ENCODE results near the gene MAVS. TPM values are rescaled to one million over a fixed set of nuclear protein-coding genes. Genes with fewer than 3 reads are reported as not detected.
"Not testable (repeated sequence)": the region's sequence is repeated elsewhere in the genome, so short reads cannot be mapped to it uniquely, and the experiment has no call there.

The MAVS gene
- total RNA-seq, 3 donors from 2014 or later = 23.3 to 32.3 (median 24.6) TPM

GRCh38 chr20:3871550-3872265 lies 25.1 kb downstream of the MAVS start:
- H3K4me1 ChIP-seq = peaks cover 0 to 8% of the 10 kb centered on the region in 2 donors
- no peaks in the 10 kb centered on the region for H3K27me3 ChIP-seq
- no peaks in the 10 kb centered on the region for H3K9me3 ChIP-seq
- H3K36me3 ChIP-seq = no peaks in the 10 kb centered on the region
- TF ChIP-seq CTCF (IDR thresholded peaks at IDR 0.05) (no peak), POLR2A (IDR thresholded peaks at IDR 0.05) (no peak), POLR2AphosphoS5 (IDR thresholded peaks at IDR 0.05) (no peak)
- intact Hi-C loops (cut with DNase I; ENCODE audit: low total_unique reads) = no loop called here
- peak overlapping the region in 1 of 2 donors; percentile 10 for H3K27ac ChIP-seq
- H3K4me3 ChIP-seq = no peak overlapping the region
- DNase-seq (ENCODE audit: low spot score in 2 of 2) = no peak

GRCh38 chr20:3873507-3873906 lies 26.9 kb downstream of the MAVS start:
- Histone ChIP-seq H3K9me3 (no peaks in the 10 kb centered on the region), H3K36me3 (no peaks in the 10 kb centered on the region)
- TF ChIP-seq POLR2AphosphoS5 (IDR thresholded peaks at IDR 0.05) (no peak), POLR2A (IDR thresholded peaks at IDR 0.05) (no peak)

GRCh38 chr20:3874194-3874844 lies 27.7 kb downstream of the MAVS start:
- TF ChIP-seq POLR2AphosphoS5 (IDR thresholded peaks at IDR 0.05) = no peak
- TF ChIP-seq CTCF (IDR thresholded peaks at IDR 0.05) = no peak
- no peak for TF ChIP-seq POLR2A (IDR thresholded peaks at IDR 0.05)
- no peaks in the 10 kb centered on the region for H3K36me3 ChIP-seq

More at GRCh38 chr20:3873507-3873906, 26.9 kb downstream of the MAVS start:
- Histone ChIP-seq H3K4me1 (peaks cover 0 to 8% of the 10 kb centered on the region in 2 donors), H3K27ac (no peak overlapping the region), H3K27me3 (no peaks in the 10 kb centered on the region), H3K4me3 (no peak overlapping the region)
- intact Hi-C loops (cut with DNase I; ENCODE audit: low total_unique reads) = no loop called here
- no peak for DNase-seq (ENCODE audit: low spot score in 2 of 2)

GRCh38 chr20:3875378-3875974 lies 28.8 kb downstream of the MAVS start:
- H3K27me3 ChIP-seq = no peaks in the 10 kb centered on the region
- no peaks in the 10 kb centered on the region for H3K36me3 ChIP-seq
- H3K9me3 ChIP-seq = no peaks in the 10 kb centered on the region
- intact Hi-C loops (cut with DNase I; ENCODE audit: low total_unique reads) = no loop called here
- DNase-seq (ENCODE audit: low spot score in 2 of 2) = no peak
- no peak overlapping the region for H3K27ac ChIP-seq
- no peak overlapping the region for H3K4me3 ChIP-seq
- peaks cover 0 to 8% of the 10 kb centered on the region in 2 donors for H3K4me1 ChIP-seq
- no peak for TF ChIP-seq POLR2A (IDR thresholded peaks at IDR 0.05)

More at GRCh38 chr20:3874194-3874844, 27.7 kb downstream of the MAVS start:
- no peaks in the 10 kb centered on the region for H3K27me3 ChIP-seq
- no peaks in the 10 kb centered on the region for H3K9me3 ChIP-seq
- peaks cover 0 to 8% of the 10 kb centered on the region in 2 donors for H3K4me1 ChIP-seq
- H3K27ac ChIP-seq = peak overlapping the region; percentile 28 to 42
- no peak for DNase-seq (ENCODE audit: low spot score in 2 of 2)
- intact Hi-C loops (cut with DNase I; ENCODE audit: low total_unique reads) = no loop called here
- H3K4me3 ChIP-seq = no peak overlapping the region

GRCh38 chr20:3876000-3876399 lies 29.4 kb downstream of the MAVS start:
- no peaks in the 10 kb centered on the region for H3K9me3 ChIP-seq
- no peaks in the 10 kb centered on the region for H3K27me3 ChIP-seq
- H3K27ac ChIP-seq = no peak overlapping the region
- H3K4me3 ChIP-seq = no peak overlapping the region
- H3K36me3 ChIP-seq = no peaks in the 10 kb centered on the region
- intact Hi-C loops (cut with DNase I; ENCODE audit: low total_unique reads) = no loop called here
- TF ChIP-seq CTCF (IDR thresholded peaks at IDR 0.05) (no peak), POLR2AphosphoS5 (IDR thresholded peaks at IDR 0.05) (no peak), POLR2A (IDR thresholded peaks at IDR 0.05) (no peak)
- H3K4me1 ChIP-seq = peaks cover 0 to 8% of the 10 kb centered on the region in 2 donors
- DNase-seq (ENCODE audit: low spot score in 2 of 2) = no peak

GRCh38 chr20:3876676-3877075 lies 30.0 kb downstream of the MAVS start:
- Histone ChIP-seq H3K27ac (no peak overlapping the region), H3K27me3 (no peaks in the 10 kb centered on the region), H3K9me3 (no peaks in the 10 kb centered on the region), H3K4me3 (no peak overlapping the region), H3K36me3 (no peaks in the 10 kb centered on the region), H3K4me1 (peaks cover 0 to 8% of the 10 kb centered on the region in 2 donors)
- TF ChIP-seq POLR2AphosphoS5 (IDR thresholded peaks at IDR 0.05) (no peak), POLR2A (IDR thresholded peaks at IDR 0.05) (no peak), CTCF (IDR thresholded peaks at IDR 0.05) (no peak)
- DNase-seq (ENCODE audit: low spot score in 2 of 2) = no peak
- intact Hi-C loops (cut with DNase I; ENCODE audit: low total_unique reads) = no loop called here

- H3K4me1 ChIP-seq; DNase-seq (ENCODE audit: low spot score in 2 of 2); H3K27me3 ChIP-seq; H3K36me3 ChIP-seq; H3K4me3 ChIP-seq; H3K27ac ChIP-seq; intact Hi-C loops (cut with DNase I; ENCODE audit: low total_unique reads); H3K9me3 ChIP-seq: not testable (repeated sequence)
Observed at GRCh38 chr20:3878921-3879274, 32.3 kb downstream of the MAVS start.
